Stimulated activated CD8-positive, alpha-beta memory T cell treated with anti-CD3 and anti-CD28 coated beads, Interleukin-15, amount 100 ng/mL, for 24 hours (primary cell): ENCODE measurements around the gene GNAT1.

Experiments
- DNase-seq: peaks from one replicate; pipeline ENCODE4 v3.0.0-alpha.2; 2020; ENCODE audit warnings: low read depth

The GNAT1 gene

GRCh38 chr3:50190936-50191660 is at the start of gene GNAT1:
Gene GNAT1, plus strand, starts transcription at chr3:50191610. Its CDS starts 116 bp downstream, at chr3:50191726.
- DNase-seq, result no peak

- no peak for DNase-seq
These were observed 45.0 kb upstream of the GNAT1 start for GRCh38 chr3:50146316-50146901.

DNA sequence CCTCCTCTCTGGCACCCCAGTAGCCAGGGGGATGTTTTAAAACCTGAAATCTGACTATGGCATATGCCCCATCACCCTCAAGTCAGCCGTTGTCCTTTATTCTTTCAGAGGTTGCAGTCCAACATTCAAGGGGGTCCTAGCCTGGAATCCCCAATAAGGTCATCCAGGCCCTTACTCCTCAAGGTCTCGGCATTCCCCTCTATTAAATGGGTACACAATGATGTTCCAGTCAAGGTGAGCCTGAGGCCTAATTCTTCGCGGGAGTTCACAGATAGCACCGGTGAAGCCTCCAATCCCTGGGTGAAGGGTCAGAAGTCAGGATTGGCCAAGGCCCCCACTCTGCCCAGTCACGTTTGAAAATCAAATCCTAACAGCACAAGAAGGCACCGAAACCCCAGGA is 44.4 kb upstream of the GNAT1 start:
- no peak for DNase-seq

DNA sequence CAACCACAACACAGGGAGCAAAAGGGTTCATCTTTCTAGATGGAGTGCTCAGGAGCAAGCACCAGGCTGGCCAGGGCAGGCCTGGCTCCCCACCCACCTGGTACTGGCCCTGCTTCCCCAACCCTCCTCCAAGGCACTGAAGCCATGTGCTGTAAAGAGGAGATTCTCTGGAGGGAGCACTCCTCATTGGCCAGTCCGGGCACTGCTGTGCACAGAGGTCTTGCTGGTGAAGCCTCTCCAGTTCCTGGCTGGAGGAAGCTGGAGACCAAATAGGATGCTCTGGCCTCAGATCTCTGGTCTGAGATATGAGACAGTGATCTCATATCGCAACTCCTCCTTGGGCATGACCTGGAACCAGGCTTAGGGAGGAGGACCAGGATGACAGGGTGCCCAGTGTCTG is 44.0 kb upstream of the GNAT1 start:
- no peak for DNase-seq

DNA sequence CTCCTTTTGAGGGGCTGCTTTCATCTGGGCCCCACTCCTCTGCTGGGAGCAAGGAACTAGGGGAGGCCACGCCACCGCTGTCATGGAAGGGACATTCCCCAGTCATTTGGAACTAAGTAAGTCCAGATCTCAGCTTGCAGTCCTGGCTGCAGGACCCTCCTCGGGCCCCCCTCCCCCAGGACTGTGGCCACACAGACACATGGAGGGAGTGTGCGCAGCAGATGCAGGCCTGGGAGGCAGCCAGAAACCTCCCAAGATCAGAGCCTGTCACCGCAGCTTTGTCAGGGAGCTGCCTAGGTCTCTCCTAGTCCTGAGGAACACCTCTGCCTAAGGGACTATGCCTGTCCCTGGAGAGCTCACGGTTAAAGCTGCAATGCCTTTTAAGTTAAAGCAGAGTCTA is 43.5 kb upstream of the GNAT1 start:
- DNase-seq, result no peak

- no peak for DNase-seq
These were observed 41.0 kb upstream of the GNAT1 start for GRCh38 chr3:50150404-50150750.

GRCh38 chr3:50150863-50151686 is 40.3 kb upstream of the GNAT1 start:
- no peak for DNase-seq

DNA sequence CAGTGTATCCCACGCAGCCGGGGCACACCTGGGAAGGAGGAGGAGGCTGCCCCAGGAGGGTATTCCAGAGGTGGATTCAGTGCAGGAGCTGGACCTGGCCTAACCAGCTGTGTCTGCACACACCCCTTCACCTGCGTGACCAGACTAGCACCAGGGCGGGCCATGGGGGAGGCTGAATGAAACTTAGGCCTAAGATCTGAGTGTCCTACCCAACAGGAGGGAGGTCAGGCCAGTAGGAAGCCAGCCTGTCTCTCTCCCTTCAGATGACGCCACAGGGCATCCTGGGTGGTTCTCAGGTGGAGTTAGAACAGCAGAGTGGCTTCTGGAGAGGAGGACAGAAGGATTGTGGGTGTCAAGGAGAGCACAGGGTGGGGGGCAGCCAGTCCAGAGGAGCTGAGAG is 39.7 kb upstream of the GNAT1 start:
- DNase-seq, result no peak

GRCh38 chr3:50153782-50154475 is 37.5 kb upstream of the GNAT1 start:
- DNase-seq, result no peak

- no peak for DNase-seq
These were observed 37.0 kb upstream of the GNAT1 start for GRCh38 chr3:50154476-50154839.

DNA sequence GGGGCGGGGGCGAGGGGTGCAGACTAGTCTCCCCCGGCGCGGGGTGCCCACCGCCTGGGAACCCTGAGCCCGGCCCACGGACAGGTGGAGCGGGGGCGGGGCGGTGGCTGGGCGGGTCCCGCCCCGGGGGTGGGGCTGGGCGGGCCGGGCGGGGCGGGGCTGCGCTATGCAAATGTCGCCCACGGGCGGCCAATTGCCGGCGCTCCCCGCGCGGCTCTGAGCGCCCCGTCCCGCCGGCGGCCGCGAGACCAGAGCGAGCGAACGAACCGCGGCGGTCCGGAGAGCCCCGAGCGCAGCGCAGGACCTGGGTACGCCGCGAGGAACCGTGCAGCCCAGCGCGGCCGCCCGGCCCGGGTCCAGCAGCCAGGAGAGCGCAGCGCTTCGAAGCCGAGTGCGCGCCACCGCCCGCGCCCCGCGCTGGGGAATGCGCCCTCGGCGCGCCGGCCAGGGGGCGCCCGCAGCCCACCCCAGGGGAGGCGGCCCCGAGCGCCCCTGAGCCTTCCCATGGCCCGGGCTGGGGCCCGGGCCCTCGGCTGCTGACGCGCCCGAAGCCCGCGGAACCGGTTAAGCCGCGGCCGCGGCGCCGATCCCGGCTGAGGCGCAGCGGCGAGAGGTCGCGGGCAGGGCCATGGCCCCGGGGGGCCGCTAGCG is 36.4 kb upstream of the GNAT1 start, which contains the start of gene SEMA3F:
Gene SEMA3F, plus strand, starts transcription at position 485 of the 651 bp plus-strand sequence. CDS start 4,299 bp downstream, outside the sequence.
- peak; percentile 36 for DNase-seq

- DNase-seq, result no peak
These were observed 35.9 kb upstream of the GNAT1 start for GRCh38 chr3:50155491-50155878.

DNA sequence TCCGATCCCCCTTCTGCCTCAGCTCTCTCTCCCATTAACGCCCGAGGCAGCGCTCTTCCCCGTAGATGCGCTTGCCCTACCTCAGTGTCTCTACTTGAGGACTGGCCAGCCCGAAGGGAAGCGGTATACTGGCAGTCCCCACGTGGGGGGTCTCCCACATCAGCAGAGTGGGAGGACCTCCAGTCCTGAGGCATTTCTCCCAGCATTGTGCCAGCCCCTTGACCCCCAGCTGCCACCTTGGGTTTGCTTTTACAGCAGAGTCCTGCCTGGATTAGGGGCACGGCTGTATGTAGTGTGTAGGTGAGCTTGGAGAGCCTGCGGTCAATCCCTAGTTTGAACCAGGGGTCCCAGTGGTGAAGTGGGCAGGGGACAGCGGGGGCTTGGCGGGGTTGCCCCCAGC is 35.5 kb upstream of the GNAT1 start:
- DNase-seq, result no peak

DNA sequence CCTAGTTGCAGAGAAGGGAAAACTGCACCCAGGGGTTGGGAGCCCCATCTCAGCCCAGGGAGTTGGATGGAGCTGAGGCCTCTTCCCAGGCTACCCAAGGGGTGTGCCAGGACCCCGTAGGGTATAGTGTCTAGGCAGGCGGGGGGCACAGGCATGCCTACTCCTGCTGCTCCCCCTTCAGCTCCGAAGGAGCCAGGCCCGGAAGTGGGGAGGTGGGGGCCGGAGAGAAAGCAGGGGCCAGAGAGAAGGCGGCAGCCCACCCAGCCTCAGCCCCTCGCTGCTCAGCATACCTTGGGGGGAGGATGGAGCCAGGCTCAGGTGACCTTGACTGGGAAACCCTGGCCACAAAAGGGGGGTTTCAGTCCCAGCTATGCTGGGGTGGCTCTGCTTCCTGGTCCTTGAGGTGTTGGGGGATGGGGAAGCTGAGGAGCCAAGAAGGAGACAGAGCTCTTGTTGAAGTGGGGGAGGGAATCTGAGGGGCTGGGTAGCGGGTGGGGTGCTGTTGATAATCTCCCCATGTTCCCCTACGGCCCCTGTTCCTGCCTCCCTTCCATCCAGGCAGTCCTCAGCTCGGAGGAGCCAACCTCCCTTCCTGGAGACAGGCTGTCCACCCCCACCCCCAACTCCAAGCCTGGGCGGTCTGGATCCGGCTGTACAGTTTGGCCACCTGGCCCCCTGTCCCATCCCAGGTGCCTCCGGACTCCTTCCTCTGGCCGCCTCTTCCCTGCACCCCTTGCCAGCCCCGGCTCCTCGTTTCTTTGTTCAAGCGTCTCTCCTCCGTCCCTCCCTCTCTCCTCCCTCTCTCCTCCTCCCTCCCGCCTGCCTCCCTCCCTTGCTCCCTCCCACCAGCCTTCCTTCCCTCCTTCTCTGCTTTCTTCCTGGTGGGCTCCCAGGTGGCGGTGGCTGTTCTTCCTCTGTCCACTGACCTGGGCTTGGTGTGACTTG is 34.6 kb upstream of the GNAT1 start:
- DNase-seq, result no peak

DNA sequence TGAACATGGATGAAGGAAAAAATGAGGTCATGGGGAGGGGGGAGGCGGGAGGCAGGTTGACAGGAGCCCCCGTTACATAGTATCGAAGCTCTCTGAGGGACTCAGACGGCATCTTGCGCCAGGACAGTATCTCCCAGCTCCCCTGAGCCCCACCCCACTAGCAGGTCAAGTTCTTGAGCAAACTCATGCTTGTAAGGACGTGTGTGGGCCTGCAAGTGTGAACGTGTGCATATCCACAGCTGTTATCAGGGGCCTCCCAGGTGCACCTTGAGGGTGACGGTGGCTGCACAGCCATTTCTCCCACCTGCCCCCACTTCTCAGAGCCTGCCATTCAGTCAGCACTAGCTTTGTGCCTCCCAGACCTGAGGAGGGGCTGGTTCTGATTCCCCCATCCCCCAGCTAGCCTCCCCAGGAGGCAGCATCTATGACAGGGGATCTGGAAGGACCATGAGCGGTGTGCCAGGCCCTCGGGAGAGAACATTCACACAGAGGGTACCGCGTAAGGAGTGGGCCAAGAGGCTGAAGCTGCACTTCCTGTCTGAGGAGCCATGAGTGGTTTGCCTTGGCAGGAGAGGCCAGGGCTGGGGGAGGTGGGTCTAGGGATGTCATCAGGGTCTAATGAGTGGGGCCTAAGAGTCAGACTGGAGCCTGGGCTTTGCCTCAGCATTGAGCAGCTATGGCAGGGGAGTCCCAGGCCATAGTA is 33.4 kb upstream of the GNAT1 start:
- DNase-seq, result no peak

DNA sequence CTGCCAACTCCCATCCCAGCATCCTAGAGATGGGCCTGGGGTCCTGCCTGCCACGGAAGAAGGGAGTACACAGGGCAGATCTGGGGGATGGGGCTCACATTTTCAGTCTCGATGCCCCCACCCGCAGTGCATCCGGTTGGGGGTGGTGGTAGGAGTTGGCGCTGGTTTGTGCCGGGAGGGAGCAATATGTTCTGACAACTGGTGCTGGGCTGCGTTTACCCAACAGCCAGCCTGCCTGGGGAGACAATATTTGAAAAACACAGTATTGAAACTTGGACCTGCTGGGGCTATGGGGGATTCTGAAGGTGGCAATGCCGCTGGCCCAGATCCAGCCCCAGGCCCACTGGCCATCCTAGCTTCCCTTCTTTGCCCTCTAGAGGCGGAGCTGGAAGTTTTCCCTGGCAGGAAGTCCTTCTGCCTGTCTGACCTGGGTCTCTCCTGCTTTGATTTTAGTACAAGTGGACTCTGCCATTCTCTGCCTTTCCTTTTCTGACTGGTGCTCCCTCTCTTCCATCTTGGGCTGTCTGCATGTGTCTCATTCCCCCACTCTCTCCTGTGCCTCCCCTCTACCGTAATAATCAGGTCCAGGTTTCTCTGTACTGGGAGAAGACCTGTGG is 32.8 kb upstream of the GNAT1 start:
- no peak for DNase-seq

DNA sequence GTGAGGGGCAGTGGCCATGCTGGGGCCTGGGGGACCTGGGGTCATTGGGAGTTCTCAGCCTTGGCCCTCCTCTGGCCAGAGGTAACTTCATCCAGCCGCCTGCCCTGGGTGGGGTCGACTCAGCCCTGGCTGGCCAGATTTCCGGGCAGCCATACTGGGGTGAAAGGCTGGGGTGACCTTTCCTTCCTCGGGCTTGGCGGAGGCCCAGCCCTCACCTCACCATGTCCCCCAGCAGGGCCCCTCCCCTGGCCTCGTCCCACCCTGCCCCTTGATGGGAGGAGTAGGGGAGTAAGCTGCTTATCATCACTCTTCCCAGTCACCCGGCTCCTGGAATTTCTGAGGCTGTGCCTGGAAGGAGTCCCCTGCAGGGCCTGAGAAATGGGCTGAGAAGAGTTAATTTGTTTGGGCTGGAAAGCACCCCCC is 30.8 kb upstream of the GNAT1 start:
- no peak for DNase-seq

DNA sequence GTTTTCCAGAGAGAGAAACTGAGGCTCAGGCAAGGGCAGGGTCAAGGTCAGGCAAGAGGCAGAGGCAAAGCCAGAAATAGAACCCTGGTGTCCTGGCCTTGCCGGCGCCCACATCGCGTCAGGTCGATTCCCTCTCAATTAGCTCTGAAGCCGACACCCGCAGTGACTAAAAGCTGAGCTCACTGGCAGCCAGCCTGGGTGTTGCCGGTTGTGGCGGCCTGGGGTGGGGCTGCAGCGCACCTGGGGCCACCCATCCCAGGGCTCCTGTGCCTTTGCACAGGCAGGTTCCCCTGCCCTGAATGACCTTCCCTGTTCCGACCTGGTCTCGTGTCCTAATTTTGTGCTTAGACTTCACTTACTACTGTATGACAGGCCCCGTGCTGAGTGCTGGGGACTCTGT is 30.1 kb upstream of the GNAT1 start:
- no peak for DNase-seq

GRCh38 chr3:50162034-50162883 is 29.2 kb upstream of the GNAT1 start:
- DNase-seq, result no peak
